Endometrium (tissue), 2 donors: ENCODE data around the gene GAA.

Experiments used
- FAIRE-seq: peaks from 2 replicates; lab custom pipeline; 2012; peaks lifted over from hg19 to GRCh38; lab: Jason Lieb, UNC
- donor health status: control.
- donor health status: control.

Gene GAA

GRCh38 chr17:80117491-80118401 lies 16.4 kb downstream of the GAA start:
- no peak for FAIRE-seq

- no peak for FAIRE-seq
Observed at GRCh38 chr17:80118601-80119270, 17.4 kb downstream of the GAA start.

- no peak for FAIRE-seq
Observed at GRCh38 chr17:80119271-80119791, 17.9 kb downstream of the GAA start.

- FAIRE-seq: no peak
Observed at GRCh38 chr17:80119839-80120238, 18.5 kb downstream of the GAA start.

- no peak for FAIRE-seq
Observed at GRCh38 chr17:80122026-80122575, 20.7 kb downstream of the GAA start.

GRCh38 chr17:80122926-80123505 lies 21.6 kb downstream of the GAA start:
- FAIRE-seq: no peak

- FAIRE-seq: no peak
Observed at GRCh38 chr17:80123791-80124190, 22.4 kb downstream of the GAA start.

- no peak for FAIRE-seq
Observed at GRCh38 chr17:80124351-80124981, 23.1 kb downstream of the GAA start.

GRCh38 chr17:80125656-80126448 lies 24.5 kb downstream of the GAA start:
- FAIRE-seq: no peak

GRCh38 chr17:80126449-80126715 lies 25.0 kb downstream of the GAA start:
- no peak for FAIRE-seq

GRCh38 chr17:80129006-80129565 lies 27.7 kb downstream of the GAA start:
- no peak for FAIRE-seq

- FAIRE-seq: no peak
Observed at GRCh38 chr17:80130992-80131391, 29.6 kb downstream of the GAA start.

- no peak for FAIRE-seq
Observed at GRCh38 chr17:80132906-80133625, 31.7 kb downstream of the GAA start.

GRCh38 chr17:80133626-80133970 lies 32.2 kb downstream of the GAA start:
- no peak for FAIRE-seq

GRCh38 chr17:80137131-80137530 lies 35.8 kb downstream of the GAA start:
- FAIRE-seq: no peak

- FAIRE-seq: no peak
Observed at GRCh38 chr17:80138856-80139426, 37.6 kb downstream of the GAA start.

- FAIRE-seq: no peak
Observed at GRCh38 chr17:80141463-80142165, 40.2 kb downstream of the GAA start.

GRCh38 chr17:80142929-80143328 lies 41.5 kb downstream of the GAA start:
- FAIRE-seq: no peak
